PC-9 (cell line): ENCODE data around the gene MRE11. TPM values are rescaled to one million over a fixed set of nuclear protein-coding genes. Genes with fewer than 3 reads are reported as not detected.

ENCODE experiments used
- BruUV-seq: library from RNA; stranded (reverse); fragments of 400-500 nt; replicated peaks from 2 replicates; lab custom pipeline; 2021; lab: Mats Ljungman, UMichigan
- CTCF ChIA-PET: fragments of 300-600 bp; sonication (Branson Sonifier 250); formaldehyde crosslinking; loops from one replicate; lab custom pipeline; 2022; ENCODE audit warnings: antibody characterized with exemption; lab: Charles Lee
- POLR2A ChIA-PET: fragments of 300-600 bp; sonication (Branson Sonifier 250); formaldehyde crosslinking; loops from one replicate; lab custom pipeline; 2022; ENCODE audit warnings: antibody characterized with exemption; ENCODE audit not compliant: unreplicated experiment; lab: Charles Lee
- DNase-seq, 2 experiments: peaks; one replicate each; pipeline versions ENCODE4 v3.0.0 to v3.0.0-alpha.2; 2015 to 2022; ENCODE audit warnings: mixed read lengths in 1 of 2
- H2AFZ ChIP-seq: fragments of 200-600 bp; sonication (generic); 2 replicates; pipeline ENCODE4 v1.8.1; 2017; ENCODE audit warnings: antibody characterized with exemption
- H3F3A ChIP-seq: fragments of 200-600 bp; sonication (generic); 2 replicates; pipeline ENCODE4 v1.8.1; 2017; ENCODE audit warnings: antibody characterized with exemption, mild to moderate bottlenecking, low read depth; ENCODE audit not compliant: insufficient read depth
- H3K27ac ChIP-seq: fragments of 200-600 bp; sonication (generic); 2 replicates; pipeline ENCODE4 v1.6.1; 2016; ENCODE audit warnings: mixed run types
- H3K27me3 ChIP-seq: fragments of 200-600 bp; sonication (generic); 2 replicates; pipeline ENCODE4 v1.6.1; 2016; ENCODE audit warnings: low read depth, mixed run types; ENCODE audit not compliant: insufficient read depth
- H3K36me3 ChIP-seq: fragments of 200-600 bp; sonication (generic); 2 replicates; pipeline ENCODE4 v1.6.1; 2016; ENCODE audit warnings: low read depth, mixed run types
- H3K4me1 ChIP-seq: fragments of 200-600 bp; sonication (generic); replicated peaks from 2 replicates; pipeline ENCODE4 v1.6.1; 2016; ENCODE audit warnings: mixed run types; ENCODE audit not compliant: insufficient read depth
- H3K4me2 ChIP-seq: fragments of 200-600 bp; sonication (generic); 2 replicates; pipeline ENCODE4 v1.6.1; 2017; ENCODE audit warnings: mixed run types
- H3K4me3 ChIP-seq: fragments of 200-600 bp; sonication (generic); 2 replicates; pipeline ENCODE4 v1.6.1; 2016; ENCODE audit warnings: mixed run types
- H3K79me2 ChIP-seq: fragments of 200-600 bp; sonication (generic); 2 replicates; pipeline ENCODE4 v1.6.1; 2017; ENCODE audit warnings: low read depth, mixed run types
- H3K9me2 ChIP-seq: fragments of 200-600 bp; sonication (generic); 2 replicates; pipeline ENCODE4 v1.8.1; 2017; ENCODE audit warnings: mild to moderate bottlenecking; ENCODE audit not compliant: insufficient read depth
- H3K9me3 ChIP-seq: fragments of 200-600 bp; sonication (generic); 2 replicates; pipeline ENCODE4 v1.8.1; 2016; ENCODE audit warnings: low read depth; ENCODE audit not compliant: insufficient read depth
- H4K20me1 ChIP-seq: fragments of 200-600 bp; sonication (generic); 2 replicates; pipeline ENCODE4 v1.8.1; 2017; ENCODE audit not compliant: insufficient read depth
- EZH2 ChIP-seq: fragments of 200-600 bp; sonication (generic); IDR thresholded peaks from 2 replicates; pipeline ENCODE4 v1.8.0; 2017; ENCODE audit warnings: antibody characterized with exemption, low read depth
- intact Hi-C: fragments of 100-400 bp; cut with micrococcal nuclease; formaldehyde crosslinking; loops from one replicate; pipeline ENCODE4 v1.10.0; 2022; ENCODE audit not compliant: unreplicated experiment
- total RNA-seq: library from RNA; stranded (reverse); gene quantifications from 2 replicates; pipeline ENCODE4 v1.2.3, GENCODE V29; 2021
- TF ChIP-seq, protein P1 (sequence below): fragments of 200-600 bp; sonication (generic); conservative IDR thresholded peaks from 2 replicates; pipeline ENCODE4 v1.6.1; 2017; ENCODE audit warnings: mixed run types, antibody characterized with exemption, mild to moderate bottlenecking, moderate library complexity

MRE11 gene
- total RNA-seq, 1 experiment from 2014 or later, result 41.1 TPM

- CTCF ChIA-PET, result no interaction called here
- Histone ChIP-seq H3K4me3 (no peak overlapping the region), H3F3A (peaks cover 21% of the 10 kb centered on the region; the same call in 1 of the 2 replicates), H3K4me1 (peaks cover 45% of the 10 kb centered on the region), H3K79me2 (no peaks in the 10 kb centered on the region), H2AFZ (no peak overlapping the region), H3K9me3 (no peaks in the 10 kb centered on the region), H3K9me2 (no peaks in the 10 kb centered on the region), H3K27ac (no peak overlapping the region), H3K4me2 (no peak overlapping the region), H3K27me3 (no peaks in the 10 kb centered on the region), H4K20me1 (no peaks in the 10 kb centered on the region), H3K36me3 (peaks cover 20% of the 10 kb centered on the region; the same call in 1 of the 2 replicates)
- intact Hi-C loops, result no loop called here
- POLR2A ChIA-PET, result no interaction called here
- no TSS peak for BruUV-seq
- DNase-seq, result no peak
- TF ChIP-seq, protein P1, sequence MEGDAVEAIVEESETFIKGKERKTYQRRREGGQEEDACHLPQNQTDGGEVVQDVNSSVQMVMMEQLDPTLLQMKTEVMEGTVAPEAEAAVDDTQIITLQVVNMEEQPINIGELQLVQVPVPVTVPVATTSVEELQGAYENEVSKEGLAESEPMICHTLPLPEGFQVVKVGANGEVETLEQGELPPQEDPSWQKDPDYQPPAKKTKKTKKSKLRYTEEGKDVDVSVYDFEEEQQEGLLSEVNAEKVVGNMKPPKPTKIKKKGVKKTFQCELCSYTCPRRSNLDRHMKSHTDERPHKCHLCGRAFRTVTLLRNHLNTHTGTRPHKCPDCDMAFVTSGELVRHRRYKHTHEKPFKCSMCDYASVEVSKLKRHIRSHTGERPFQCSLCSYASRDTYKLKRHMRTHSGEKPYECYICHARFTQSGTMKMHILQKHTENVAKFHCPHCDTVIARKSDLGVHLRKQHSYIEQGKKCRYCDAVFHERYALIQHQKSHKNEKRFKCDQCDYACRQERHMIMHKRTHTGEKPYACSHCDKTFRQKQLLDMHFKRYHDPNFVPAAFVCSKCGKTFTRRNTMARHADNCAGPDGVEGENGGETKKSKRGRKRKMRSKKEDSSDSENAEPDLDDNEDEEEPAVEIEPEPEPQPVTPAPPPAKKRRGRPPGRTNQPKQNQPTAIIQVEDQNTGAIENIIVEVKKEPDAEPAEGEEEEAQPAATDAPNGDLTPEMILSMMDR, result no peak
- TF ChIP-seq EZH2, result no peak
These were observed 40.7 kb downstream of the MRE11 start for GRCh38 chr11:94452988-94453387.

DNA sequence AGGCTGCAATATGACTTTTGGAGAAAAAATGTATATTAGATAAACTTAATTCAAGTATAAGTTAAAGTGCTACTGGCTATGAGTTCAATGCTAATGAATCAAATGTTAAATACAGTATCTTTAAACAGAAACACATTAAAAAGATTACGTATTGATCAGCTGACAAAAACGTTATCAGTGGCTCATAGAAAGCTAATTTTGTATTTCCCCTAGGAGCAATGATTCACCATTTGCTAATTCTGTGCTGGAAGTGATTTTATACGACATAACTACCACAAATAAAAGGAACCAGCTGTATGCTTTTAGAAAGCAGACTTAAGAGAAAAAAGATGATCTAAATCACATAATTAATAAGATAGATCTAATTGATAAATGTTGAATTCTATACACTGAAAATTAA, 43.6 kb downstream of the MRE11 start:
- peaks cover 22% of the 10 kb centered on the region for H3K4me1 ChIP-seq
- H3K9me3 ChIP-seq, result no peaks in the 10 kb centered on the region
- TF ChIP-seq, protein P1, result no peak
- no peak for TF ChIP-seq EZH2
- DNase-seq, result no peak
- no peak overlapping the region for H3K4me3 ChIP-seq
- ChIA-PET POLR2A (no interaction called here), CTCF (no interaction called here)
- no peaks in the 10 kb centered on the region for H3K9me2 ChIP-seq
- peaks cover 19% of the 10 kb centered on the region; the same call in 1 of the 2 replicates for H3K36me3 ChIP-seq
- peak overlapping the region; percentile 37 for H3K27ac ChIP-seq
- no peaks in the 10 kb centered on the region for H3K27me3 ChIP-seq
- no peak overlapping the region for H2AFZ ChIP-seq
- peaks cover 5% of the 10 kb centered on the region; the same call in 1 of the 2 replicates for H3F3A ChIP-seq
- H3K4me2 ChIP-seq, result peak overlapping the region; percentile 18; the same call in 1 of the 2 replicates
- H4K20me1 ChIP-seq, result no peaks in the 10 kb centered on the region
- intact Hi-C loops, result no loop called here
- H3K79me2 ChIP-seq, result no peaks in the 10 kb centered on the region
- BruUV-seq, result no TSS peak

DNA sequence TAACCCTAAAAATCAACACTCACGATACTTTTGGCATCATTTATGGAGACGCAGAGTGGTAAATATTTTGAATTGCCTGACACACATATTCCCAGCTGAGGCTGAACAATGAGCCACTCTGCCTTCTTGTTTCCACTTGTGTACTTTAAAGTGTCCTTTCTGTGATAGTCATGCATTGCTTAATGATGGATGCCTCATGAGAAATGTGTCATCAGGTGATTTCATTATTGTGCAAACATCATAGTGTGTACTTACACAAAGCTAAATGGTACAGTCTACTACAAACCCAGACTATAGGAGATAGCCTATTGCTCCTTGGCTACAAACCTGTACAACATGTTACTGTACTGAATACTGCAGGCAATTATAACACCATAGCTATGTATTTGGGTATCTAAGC, 44.2 kb downstream of the MRE11 start:
- peaks cover 17% of the 10 kb centered on the region; the same call in 1 of the 2 replicates for H3K36me3 ChIP-seq
- no peak overlapping the region for H2AFZ ChIP-seq
- H3K4me3 ChIP-seq, result no peak overlapping the region
- H4K20me1 ChIP-seq, result no peaks in the 10 kb centered on the region
- intact Hi-C loops, result no loop called here
- peak overlapping the region; percentile 37 for H3K27ac ChIP-seq
- H3F3A ChIP-seq, result peaks cover 5% of the 10 kb centered on the region; the same call in 1 of the 2 replicates
- no peaks in the 10 kb centered on the region for H3K27me3 ChIP-seq
- peaks cover 21% of the 10 kb centered on the region for H3K4me1 ChIP-seq
- H3K9me2 ChIP-seq, result no peaks in the 10 kb centered on the region
- peak in 1 of 2 experiments; percentile 97 for DNase-seq
- peak overlapping the region; percentile 18; the same call in 1 of the 2 replicates for H3K4me2 ChIP-seq
- TF ChIP-seq EZH2, result no peak
- TF ChIP-seq, protein P1, result no peak
- POLR2A ChIA-PET, result no interaction called here
- BruUV-seq, result no TSS peak
- CTCF ChIA-PET, result no interaction called here
- no peaks in the 10 kb centered on the region for H3K79me2 ChIP-seq
- H3K9me3 ChIP-seq, result no peaks in the 10 kb centered on the region
